Osteocyte (in vitro differentiated cells): ENCODE data around the gene PRC1. TPM values are rescaled to one million over a fixed set of nuclear protein-coding genes. Genes with fewer than 3 reads are reported as not detected.
A peak's percentile ranks its signal among the peaks of the same experiment; 100 is the strongest.

Experiments
- DNase-seq: peaks from one replicate; pipeline ENCODE4 v3.0.0; 2021; ENCODE audit warnings: mixed read lengths; ENCODE audit not compliant: unreplicated experiment; ENCODE audit errors: extremely low spot score
- H3K27ac Mint-ChIP-seq: one replicate; pipeline ENCODE4 v1.8.0; 2021; ENCODE audit warnings: mild to moderate bottlenecking, mixed read lengths; ENCODE audit not compliant: unreplicated experiment
- H3K27me3 Mint-ChIP-seq: one replicate; pipeline ENCODE4 v1.8.0; 2021; ENCODE audit warnings: mixed read lengths; ENCODE audit not compliant: unreplicated experiment
- H3K36me3 Mint-ChIP-seq: one replicate; pipeline ENCODE4 v1.8.0; 2021; ENCODE audit warnings: mixed read lengths; ENCODE audit not compliant: unreplicated experiment
- H3K4me1 Mint-ChIP-seq: one replicate; pipeline ENCODE4 v1.8.0; 2021; ENCODE audit warnings: mixed read lengths; ENCODE audit not compliant: unreplicated experiment
- H3K4me3 Mint-ChIP-seq: one replicate; pipeline ENCODE4 v1.8.0; 2021; ENCODE audit warnings: mild to moderate bottlenecking, moderate library complexity, mixed read lengths; ENCODE audit not compliant: unreplicated experiment
- H3K9me3 Mint-ChIP-seq: one replicate; pipeline ENCODE4 v1.8.0; 2021; ENCODE audit warnings: mixed read lengths; ENCODE audit not compliant: unreplicated experiment
- total RNA-seq: library from RNA; stranded (reverse); gene quantifications from 2 replicates; pipeline ENCODE4 v1.2.1, GENCODE V29; 2021
- TF ChIP-seq, protein P1 (sequence below): fragments of 200-600 bp; sonication (generic); IDR thresholded peaks from 2 replicates; pipeline ENCODE4 v1.5.0; 2021; ENCODE audit warnings: antibody characterized with exemption, mild to moderate bottlenecking, moderate library complexity

The PRC1 gene
- total RNA-seq, 1 donor from 2014 or later: 33.9 TPM

DNA sequence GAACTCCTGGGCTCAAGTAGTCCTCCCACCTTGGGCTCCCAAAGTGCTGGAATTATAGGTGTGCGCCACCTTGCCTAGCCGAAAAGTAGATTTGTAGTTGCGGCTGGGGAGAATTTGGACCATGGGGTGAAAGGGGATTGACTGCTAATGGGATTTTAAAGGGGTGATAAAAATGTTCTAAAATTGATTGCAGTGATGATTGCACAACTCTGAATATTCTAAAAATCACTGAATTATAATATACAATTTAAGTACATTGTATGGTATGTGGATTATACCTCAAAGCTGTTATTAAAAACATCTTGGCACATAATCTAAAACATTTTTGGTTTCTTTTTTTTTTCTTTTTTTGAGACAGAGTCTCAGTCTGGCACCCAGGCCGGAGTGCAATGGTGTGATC, 3.9 kb downstream of the PRC1 start:
- H3K4me1 Mint-ChIP-seq: peaks cover 45% of the 10 kb centered on the region
- no peaks in the 10 kb centered on the region for H3K9me3 Mint-ChIP-seq
- TF ChIP-seq, protein P1, sequence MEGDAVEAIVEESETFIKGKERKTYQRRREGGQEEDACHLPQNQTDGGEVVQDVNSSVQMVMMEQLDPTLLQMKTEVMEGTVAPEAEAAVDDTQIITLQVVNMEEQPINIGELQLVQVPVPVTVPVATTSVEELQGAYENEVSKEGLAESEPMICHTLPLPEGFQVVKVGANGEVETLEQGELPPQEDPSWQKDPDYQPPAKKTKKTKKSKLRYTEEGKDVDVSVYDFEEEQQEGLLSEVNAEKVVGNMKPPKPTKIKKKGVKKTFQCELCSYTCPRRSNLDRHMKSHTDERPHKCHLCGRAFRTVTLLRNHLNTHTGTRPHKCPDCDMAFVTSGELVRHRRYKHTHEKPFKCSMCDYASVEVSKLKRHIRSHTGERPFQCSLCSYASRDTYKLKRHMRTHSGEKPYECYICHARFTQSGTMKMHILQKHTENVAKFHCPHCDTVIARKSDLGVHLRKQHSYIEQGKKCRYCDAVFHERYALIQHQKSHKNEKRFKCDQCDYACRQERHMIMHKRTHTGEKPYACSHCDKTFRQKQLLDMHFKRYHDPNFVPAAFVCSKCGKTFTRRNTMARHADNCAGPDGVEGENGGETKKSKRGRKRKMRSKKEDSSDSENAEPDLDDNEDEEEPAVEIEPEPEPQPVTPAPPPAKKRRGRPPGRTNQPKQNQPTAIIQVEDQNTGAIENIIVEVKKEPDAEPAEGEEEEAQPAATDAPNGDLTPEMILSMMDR: no peak
- DNase-seq: no peak
- H3K36me3 Mint-ChIP-seq: peaks cover 2% of the 10 kb centered on the region
- no peaks in the 10 kb centered on the region for H3K27me3 Mint-ChIP-seq
- H3K27ac Mint-ChIP-seq: no peak overlapping the region
- no peak overlapping the region for H3K4me3 Mint-ChIP-seq

DNA sequence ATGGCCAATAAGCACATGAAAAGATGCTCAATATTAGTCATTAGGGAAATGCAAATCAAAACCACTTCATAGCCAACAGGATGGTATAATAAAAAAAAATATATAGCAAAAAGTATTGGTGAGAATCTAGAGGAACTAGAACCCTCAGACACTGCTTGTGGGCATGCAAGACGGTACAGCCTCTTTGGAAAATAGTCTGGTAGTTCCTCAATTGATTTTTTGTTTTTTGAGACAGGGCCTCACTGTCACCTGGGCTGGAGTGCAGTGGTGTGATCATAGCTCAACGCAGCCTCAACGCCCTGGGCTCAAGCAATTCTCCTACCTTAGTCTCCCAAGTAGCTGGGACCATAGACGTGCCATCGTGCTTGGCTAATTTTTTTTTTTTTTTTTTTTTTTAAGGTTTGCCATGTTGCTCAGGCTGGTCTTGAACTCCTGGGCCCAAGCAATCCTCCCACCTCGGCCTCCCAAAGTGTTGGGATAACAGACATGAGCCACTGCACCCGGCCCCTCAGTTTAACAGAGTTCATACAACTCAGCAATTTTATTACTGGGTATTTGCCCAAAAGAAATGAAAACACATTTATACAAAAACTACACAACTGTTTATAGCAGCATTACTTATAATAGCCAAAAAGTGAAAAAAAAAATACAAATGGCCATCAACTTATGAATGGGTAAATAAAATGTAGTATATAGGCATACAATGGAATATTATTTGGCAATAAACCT, 5.1 kb downstream of the PRC1 start:
- Mint-ChIP-seq H3K9me3 (no peaks in the 10 kb centered on the region), H3K4me1 (peaks cover 42% of the 10 kb centered on the region), H3K27me3 (no peaks in the 10 kb centered on the region), H3K4me3 (no peak overlapping the region), H3K36me3 (peaks cover under 1% of the 10 kb centered on the region), H3K27ac (peak overlapping the region; percentile 80)
- TF ChIP-seq, protein P1: no peak
- DNase-seq: no peak

GRCh38 chr15:90988296-90988695, 6.0 kb downstream of the PRC1 start:
- peak overlapping the region; percentile 11 for H3K4me3 Mint-ChIP-seq
- no peaks in the 10 kb centered on the region for H3K36me3 Mint-ChIP-seq
- H3K9me3 Mint-ChIP-seq: no peaks in the 10 kb centered on the region
- peaks cover 38% of the 10 kb centered on the region for H3K4me1 Mint-ChIP-seq
- TF ChIP-seq, protein P1: no peak
- peak overlapping the region; percentile 80 for H3K27ac Mint-ChIP-seq
- H3K27me3 Mint-ChIP-seq: no peaks in the 10 kb centered on the region
- DNase-seq: no peak

- TF ChIP-seq, protein P1: no peak
- Mint-ChIP-seq H3K4me3 (peak overlapping the region; percentile 33), H3K36me3 (no peaks in the 10 kb centered on the region), H3K27ac (peak overlapping the region; percentile 80), H3K27me3 (no peaks in the 10 kb centered on the region), H3K9me3 (no peaks in the 10 kb centered on the region), H3K4me1 (peaks cover 32% of the 10 kb centered on the region)
- DNase-seq: no peak
These were observed 6.7 kb downstream of the PRC1 start for GRCh38 chr15:90987561-90988141.

- Mint-ChIP-seq H3K27me3 (no peaks in the 10 kb centered on the region), H3K4me3 (no peak overlapping the region), H3K9me3 (no peaks in the 10 kb centered on the region), H3K27ac (peak overlapping the region; percentile 52), H3K4me1 (peaks cover 27% of the 10 kb centered on the region), H3K36me3 (no peaks in the 10 kb centered on the region)
- DNase-seq: no peak
- TF ChIP-seq, protein P1: no peak
These were observed 7.4 kb downstream of the PRC1 start for GRCh38 chr15:90986790-90987507.
